NCI-H82 (cell line): ENCODE measurements around the gene PPP1R3F.
A peak's percentile ranks its signal among the peaks of the same experiment; 100 is the strongest.

ENCODE experiments used
- DNase-seq: peaks from one replicate; lab custom pipeline; 2025; lab: John Stamatoyannopoulos, UW

The PPP1R3F gene

GRCh38 chrX:49249071-49249470 is 20.5 kb upstream of the PPP1R3F start:
- no peak for DNase-seq

- DNase-seq, result no peak
Observed at GRCh38 chrX:49249616-49250015, 20.0 kb upstream of the PPP1R3F start.

- no peak for DNase-seq
Observed at GRCh38 chrX:49250066-49250465, 19.5 kb upstream of the PPP1R3F start.

- DNase-seq, result no peak
Observed at GRCh38 chrX:49250578-49250977, 19.0 kb upstream of the PPP1R3F start.

GRCh38 chrX:49251325-49251724 is 18.3 kb upstream of the PPP1R3F start:
- DNase-seq, result no peak

- no peak for DNase-seq
Observed at GRCh38 chrX:49254639-49255038, 15.0 kb upstream of the PPP1R3F start.

GRCh38 chrX:49256268-49256995 is 13.2 kb upstream of the PPP1R3F start:
- no peak for DNase-seq

- DNase-seq, result no peak
Observed at GRCh38 chrX:49257074-49257790, 12.4 kb upstream of the PPP1R3F start.

- DNase-seq, result no peak
Observed at GRCh38 chrX:49257846-49258748, 11.5 kb upstream of the PPP1R3F start.

GRCh38 chrX:49258749-49259124 is 10.9 kb upstream of the PPP1R3F start:
- no peak for DNase-seq

- no peak for DNase-seq
Observed at GRCh38 chrX:49260221-49260985, 9.2 kb upstream of the PPP1R3F start.

GRCh38 chrX:49262603-49263002 is 7.0 kb upstream of the PPP1R3F start:
- no peak for DNase-seq

GRCh38 chrX:49263631-49264030 is 6.0 kb upstream of the PPP1R3F start:
- DNase-seq, result no peak

- DNase-seq, result no peak
Observed at GRCh38 chrX:49264460-49264859, 5.1 kb upstream of the PPP1R3F start, which contains the start of gene FOXP3. Gene FOXP3 (minus strand): TSS chrX:49264710. CDS start chrX:49258505, 6,205 bp downstream.

GRCh38 chrX:49266523-49267445 is 2.8 kb upstream of the PPP1R3F start:
- peak; percentile 61 for DNase-seq

- no peak for DNase-seq
Observed at GRCh38 chrX:49268702-49269009, 937 bp upstream of the PPP1R3F start.

GRCh38 chrX:49269010-49269766 is 405 bp upstream of the PPP1R3F start:
- DNase-seq, result peak; percentile 99

GRCh38 chrX:49270249-49270921 is 792 bp downstream of the PPP1R3F start:
- DNase-seq, result no peak

GRCh38 chrX:49271341-49271740 is 1.7 kb downstream of the PPP1R3F start:
- no peak for DNase-seq
